Measurements from ENCODE around the gene ZNRD2.

DNA sequence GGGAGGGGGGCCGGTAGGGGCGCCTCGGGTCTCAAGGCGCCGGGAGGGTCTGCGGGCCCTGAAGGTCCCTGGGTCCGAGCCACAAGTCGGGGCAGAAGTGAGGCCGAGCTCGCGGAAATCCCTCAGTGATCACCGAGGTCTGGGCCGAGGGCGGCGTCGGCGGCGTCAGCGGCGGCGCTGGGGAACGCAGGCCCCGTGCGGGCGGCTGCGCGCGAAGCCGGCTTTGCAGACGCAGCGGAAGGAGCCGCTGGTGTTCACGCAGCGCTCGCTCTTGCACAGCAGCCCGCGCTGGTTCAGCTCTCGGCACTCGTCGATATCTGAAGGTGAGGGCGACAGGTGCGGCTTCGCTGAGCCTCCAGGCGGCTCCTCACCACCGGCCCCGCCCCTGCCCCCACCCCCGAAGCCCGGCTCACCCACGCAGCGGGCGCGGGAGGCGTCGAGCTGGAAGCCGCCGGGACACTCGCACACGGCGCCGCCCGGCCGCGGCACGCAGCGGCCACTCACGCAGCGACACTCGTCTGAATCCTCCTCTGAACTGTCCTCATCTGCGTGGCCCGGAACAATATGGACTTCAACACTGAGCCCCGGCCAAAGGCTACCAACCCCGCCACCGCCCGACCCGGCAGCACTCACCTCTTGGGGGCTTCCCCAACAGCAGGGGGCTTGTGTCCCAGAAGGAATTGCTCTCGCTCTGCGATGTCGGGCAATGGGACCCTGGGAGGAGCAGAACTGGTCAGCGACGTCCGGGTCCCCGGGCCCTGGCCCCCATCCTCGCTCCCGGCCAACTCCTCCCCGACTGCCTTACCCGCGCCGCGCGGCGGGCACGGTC, 31.1 kb upstream of the ZNRD2 start:
- no peak for TF ChIP-seq EZH2 (IDR thresholded peaks at IDR 0.05; ENCODE audit: insufficient read depth, low read length)
- TF ChIP-seq, protein P1, sequence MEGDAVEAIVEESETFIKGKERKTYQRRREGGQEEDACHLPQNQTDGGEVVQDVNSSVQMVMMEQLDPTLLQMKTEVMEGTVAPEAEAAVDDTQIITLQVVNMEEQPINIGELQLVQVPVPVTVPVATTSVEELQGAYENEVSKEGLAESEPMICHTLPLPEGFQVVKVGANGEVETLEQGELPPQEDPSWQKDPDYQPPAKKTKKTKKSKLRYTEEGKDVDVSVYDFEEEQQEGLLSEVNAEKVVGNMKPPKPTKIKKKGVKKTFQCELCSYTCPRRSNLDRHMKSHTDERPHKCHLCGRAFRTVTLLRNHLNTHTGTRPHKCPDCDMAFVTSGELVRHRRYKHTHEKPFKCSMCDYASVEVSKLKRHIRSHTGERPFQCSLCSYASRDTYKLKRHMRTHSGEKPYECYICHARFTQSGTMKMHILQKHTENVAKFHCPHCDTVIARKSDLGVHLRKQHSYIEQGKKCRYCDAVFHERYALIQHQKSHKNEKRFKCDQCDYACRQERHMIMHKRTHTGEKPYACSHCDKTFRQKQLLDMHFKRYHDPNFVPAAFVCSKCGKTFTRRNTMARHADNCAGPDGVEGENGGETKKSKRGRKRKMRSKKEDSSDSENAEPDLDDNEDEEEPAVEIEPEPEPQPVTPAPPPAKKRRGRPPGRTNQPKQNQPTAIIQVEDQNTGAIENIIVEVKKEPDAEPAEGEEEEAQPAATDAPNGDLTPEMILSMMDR (IDR thresholded peaks at IDR 0.05; ENCODE audit: insufficient read depth, low read depth, low read length) = no peak

All from astrocyte (in vitro differentiated cells and primary cell).